GM23338 (cell line): Measurements from ENCODE around the gene RECQL.

Source experiments
- POLR2AphosphoS5 ChIP-seq: IDR thresholded peaks from 2 replicates; pipeline ENCODE4 v1.6.1; 2016; ENCODE audit warnings: antibody characterized with exemption, low read depth
- TF ChIP-seq, protein P1 (sequence below): IDR thresholded peaks from one replicate; pipeline ENCODE4 v1.6.1; 2018; ENCODE audit warnings: antibody characterized with exemption; ENCODE audit not compliant: unreplicated experiment

DNA sequence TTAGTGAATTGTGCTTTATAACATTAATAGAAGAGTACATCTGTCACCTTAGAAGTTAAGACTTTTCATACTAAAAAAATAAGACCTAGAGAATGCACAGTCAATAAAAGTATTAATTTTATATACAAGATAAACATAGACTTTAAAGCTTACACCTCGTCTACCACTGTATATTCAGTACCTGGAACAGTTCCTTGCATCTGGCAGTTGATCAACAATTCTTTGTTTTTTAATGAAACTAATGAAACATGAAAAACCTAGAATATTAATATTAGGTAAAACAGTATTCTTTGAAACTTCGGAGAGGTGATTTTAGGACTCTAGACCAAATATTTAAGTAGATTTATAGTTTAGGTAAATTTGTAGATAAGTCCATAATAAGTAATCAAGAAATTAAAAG lies 4.5 kb upstream of the RECQL start:
- TF ChIP-seq, protein P1, sequence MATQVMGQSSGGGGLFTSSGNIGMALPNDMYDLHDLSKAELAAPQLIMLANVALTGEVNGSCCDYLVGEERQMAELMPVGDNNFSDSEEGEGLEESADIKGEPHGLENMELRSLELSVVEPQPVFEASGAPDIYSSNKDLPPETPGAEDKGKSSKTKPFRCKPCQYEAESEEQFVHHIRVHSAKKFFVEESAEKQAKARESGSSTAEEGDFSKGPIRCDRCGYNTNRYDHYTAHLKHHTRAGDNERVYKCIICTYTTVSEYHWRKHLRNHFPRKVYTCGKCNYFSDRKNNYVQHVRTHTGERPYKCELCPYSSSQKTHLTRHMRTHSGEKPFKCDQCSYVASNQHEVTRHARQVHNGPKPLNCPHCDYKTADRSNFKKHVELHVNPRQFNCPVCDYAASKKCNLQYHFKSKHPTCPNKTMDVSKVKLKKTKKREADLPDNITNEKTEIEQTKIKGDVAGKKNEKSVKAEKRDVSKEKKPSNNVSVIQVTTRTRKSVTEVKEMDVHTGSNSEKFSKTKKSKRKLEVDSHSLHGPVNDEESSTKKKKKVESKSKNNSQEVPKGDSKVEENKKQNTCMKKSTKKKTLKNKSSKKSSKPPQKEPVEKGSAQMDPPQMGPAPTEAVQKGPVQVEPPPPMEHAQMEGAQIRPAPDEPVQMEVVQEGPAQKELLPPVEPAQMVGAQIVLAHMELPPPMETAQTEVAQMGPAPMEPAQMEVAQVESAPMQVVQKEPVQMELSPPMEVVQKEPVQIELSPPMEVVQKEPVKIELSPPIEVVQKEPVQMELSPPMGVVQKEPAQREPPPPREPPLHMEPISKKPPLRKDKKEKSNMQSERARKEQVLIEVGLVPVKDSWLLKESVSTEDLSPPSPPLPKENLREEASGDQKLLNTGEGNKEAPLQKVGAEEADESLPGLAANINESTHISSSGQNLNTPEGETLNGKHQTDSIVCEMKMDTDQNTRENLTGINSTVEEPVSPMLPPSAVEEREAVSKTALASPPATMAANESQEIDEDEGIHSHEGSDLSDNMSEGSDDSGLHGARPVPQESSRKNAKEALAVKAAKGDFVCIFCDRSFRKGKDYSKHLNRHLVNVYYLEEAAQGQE = no peak
- TF ChIP-seq POLR2AphosphoS5 = no peak
